Astrocyte of the spinal cord (primary cell): ENCODE measurements around the gene DPP6.

Source experiments
- DNase-seq: peaks from one replicate; pipeline ENCODE4 v3.0.0; 2011; ENCODE audit warnings: low read depth, low spot score
- H3K4me3 ChIP-seq: 2 replicates; pipeline ENCODE4 v1.5.1; 2011; ENCODE audit warnings: low read depth, mild to moderate bottlenecking, low read length, moderate library complexity
- CTCF ChIP-seq: IDR thresholded peaks from 2 replicates; pipeline ENCODE4 v1.5.1; 2012; ENCODE audit warnings: low read depth, mild to moderate bottlenecking, low read length, inconsistent platforms
- in situ Hi-C: cut with HindIII; loops from 2 replicates; pipeline ENCODE4 v1.10.0; 2017; ENCODE audit warnings: low sequenced_read_pairs

Gene DPP6

GRCh38 chr7:154183946-154184345 lies 131.7 kb downstream of the DPP6 start:
- DNase-seq = no peak
- in situ Hi-C loops = no loop called here
- no peak overlapping the region for H3K4me3 ChIP-seq

GRCh38 chr7:154186811-154187210 lies 134.6 kb downstream of the DPP6 start:
- in situ Hi-C loops = no loop called here
- H3K4me3 ChIP-seq = no peak overlapping the region
- TF ChIP-seq CTCF = no peak
- DNase-seq = no peak

More at GRCh38 chr7:154183946-154184345, 131.7 kb downstream of the DPP6 start:
- TF ChIP-seq CTCF = no peak

- no peak overlapping the region for H3K4me3 ChIP-seq
- in situ Hi-C loops = no loop called here
- TF ChIP-seq CTCF = no peak
- no peak for DNase-seq
These were observed 136.1 kb downstream of the DPP6 start for GRCh38 chr7:154188330-154188729.

- no peak for TF ChIP-seq CTCF
- H3K4me3 ChIP-seq = no peak overlapping the region
- no peak for DNase-seq
- in situ Hi-C loops = no loop called here
These were observed 143.1 kb downstream of the DPP6 start for GRCh38 chr7:154195266-154195665.

- no peak for TF ChIP-seq CTCF
- in situ Hi-C loops = no loop called here
- DNase-seq = no peak
- no peak overlapping the region for H3K4me3 ChIP-seq
These were observed 146.3 kb downstream of the DPP6 start for GRCh38 chr7:154198481-154198880.

GRCh38 chr7:154200241-154200640 lies 148.0 kb downstream of the DPP6 start:
- TF ChIP-seq CTCF = no peak
- in situ Hi-C loops = no loop called here
- DNase-seq = no peak
- no peak overlapping the region for H3K4me3 ChIP-seq

- DNase-seq = no peak
- in situ Hi-C loops = no loop called here
- H3K4me3 ChIP-seq = no peak overlapping the region
- TF ChIP-seq CTCF = no peak
These were observed 149.8 kb downstream of the DPP6 start for GRCh38 chr7:154202002-154202401.
